ENCODE measurements around the gene LTBP1.

- TF ChIP-seq, protein P1, sequence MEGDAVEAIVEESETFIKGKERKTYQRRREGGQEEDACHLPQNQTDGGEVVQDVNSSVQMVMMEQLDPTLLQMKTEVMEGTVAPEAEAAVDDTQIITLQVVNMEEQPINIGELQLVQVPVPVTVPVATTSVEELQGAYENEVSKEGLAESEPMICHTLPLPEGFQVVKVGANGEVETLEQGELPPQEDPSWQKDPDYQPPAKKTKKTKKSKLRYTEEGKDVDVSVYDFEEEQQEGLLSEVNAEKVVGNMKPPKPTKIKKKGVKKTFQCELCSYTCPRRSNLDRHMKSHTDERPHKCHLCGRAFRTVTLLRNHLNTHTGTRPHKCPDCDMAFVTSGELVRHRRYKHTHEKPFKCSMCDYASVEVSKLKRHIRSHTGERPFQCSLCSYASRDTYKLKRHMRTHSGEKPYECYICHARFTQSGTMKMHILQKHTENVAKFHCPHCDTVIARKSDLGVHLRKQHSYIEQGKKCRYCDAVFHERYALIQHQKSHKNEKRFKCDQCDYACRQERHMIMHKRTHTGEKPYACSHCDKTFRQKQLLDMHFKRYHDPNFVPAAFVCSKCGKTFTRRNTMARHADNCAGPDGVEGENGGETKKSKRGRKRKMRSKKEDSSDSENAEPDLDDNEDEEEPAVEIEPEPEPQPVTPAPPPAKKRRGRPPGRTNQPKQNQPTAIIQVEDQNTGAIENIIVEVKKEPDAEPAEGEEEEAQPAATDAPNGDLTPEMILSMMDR (IDR thresholded peaks at IDR 0.05; ENCODE audit: poor library complexity) = no peak
- TF ChIP-seq EZH2phosphoT487 (IDR thresholded peaks at IDR 0.05; ENCODE audit: low read depth, severe bottlenecking, unreplicated experiment) = no peak
- no peak for TF ChIP-seq EZH2 (IDR thresholded peaks at IDR 0.05; ENCODE audit: borderline replicate concordance)
Measured at GRCh38 chr2:33347856-33348255, 401.1 kb downstream of the LTBP1 start.

All from hepatocyte (in vitro differentiated cells).